ENCODE measurements around the gene NOL4L.

GRCh38 chr20:32524829-32525501 lies 60.2 kb downstream of the NOL4L start:
- TF ChIP-seq POLR2AphosphoS5 (IDR thresholded peaks at IDR 0.05; ENCODE audit: low read depth, low read length): no peak
- no peak for TF ChIP-seq POLR2A (IDR thresholded peaks at IDR 0.05; ENCODE audit: low read depth, low read length)
- TF ChIP-seq TAF1 (IDR thresholded peaks at IDR 0.05; ENCODE audit: low read depth, low read length): no peak
- TF ChIP-seq POU2F2 (IDR thresholded peaks at IDR 0.05; ENCODE audit: low read depth, low read length): no peak
